HG02943 (cell line): ENCODE results near the gene TRMT2A.
"Not testable (repeated sequence)": the region's sequence is repeated elsewhere in the genome, so short reads cannot be mapped to it uniquely, and the experiment has no call there.

Experiments used
- ATAC-seq: cut with Tn5 transposase; IDR thresholded peaks from one replicate; pipeline ENCODE4 v1.9.1; 2021; ENCODE audit warnings: mild to moderate bottlenecking, low read depth, moderate library complexity; ENCODE audit not compliant: unreplicated experiment

The TRMT2A gene, protein sequence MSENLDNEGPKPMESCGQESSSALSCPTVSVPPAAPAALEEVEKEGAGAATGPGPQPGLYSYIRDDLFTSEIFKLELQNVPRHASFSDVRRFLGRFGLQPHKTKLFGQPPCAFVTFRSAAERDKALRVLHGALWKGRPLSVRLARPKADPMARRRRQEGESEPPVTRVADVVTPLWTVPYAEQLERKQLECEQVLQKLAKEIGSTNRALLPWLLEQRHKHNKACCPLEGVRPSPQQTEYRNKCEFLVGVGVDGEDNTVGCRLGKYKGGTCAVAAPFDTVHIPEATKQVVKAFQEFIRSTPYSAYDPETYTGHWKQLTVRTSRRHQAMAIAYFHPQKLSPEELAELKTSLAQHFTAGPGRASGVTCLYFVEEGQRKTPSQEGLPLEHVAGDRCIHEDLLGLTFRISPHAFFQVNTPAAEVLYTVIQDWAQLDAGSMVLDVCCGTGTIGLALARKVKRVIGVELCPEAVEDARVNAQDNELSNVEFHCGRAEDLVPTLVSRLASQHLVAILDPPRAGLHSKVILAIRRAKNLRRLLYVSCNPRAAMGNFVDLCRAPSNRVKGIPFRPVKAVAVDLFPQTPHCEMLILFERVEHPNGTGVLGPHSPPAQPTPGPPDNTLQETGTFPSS

DNA sequence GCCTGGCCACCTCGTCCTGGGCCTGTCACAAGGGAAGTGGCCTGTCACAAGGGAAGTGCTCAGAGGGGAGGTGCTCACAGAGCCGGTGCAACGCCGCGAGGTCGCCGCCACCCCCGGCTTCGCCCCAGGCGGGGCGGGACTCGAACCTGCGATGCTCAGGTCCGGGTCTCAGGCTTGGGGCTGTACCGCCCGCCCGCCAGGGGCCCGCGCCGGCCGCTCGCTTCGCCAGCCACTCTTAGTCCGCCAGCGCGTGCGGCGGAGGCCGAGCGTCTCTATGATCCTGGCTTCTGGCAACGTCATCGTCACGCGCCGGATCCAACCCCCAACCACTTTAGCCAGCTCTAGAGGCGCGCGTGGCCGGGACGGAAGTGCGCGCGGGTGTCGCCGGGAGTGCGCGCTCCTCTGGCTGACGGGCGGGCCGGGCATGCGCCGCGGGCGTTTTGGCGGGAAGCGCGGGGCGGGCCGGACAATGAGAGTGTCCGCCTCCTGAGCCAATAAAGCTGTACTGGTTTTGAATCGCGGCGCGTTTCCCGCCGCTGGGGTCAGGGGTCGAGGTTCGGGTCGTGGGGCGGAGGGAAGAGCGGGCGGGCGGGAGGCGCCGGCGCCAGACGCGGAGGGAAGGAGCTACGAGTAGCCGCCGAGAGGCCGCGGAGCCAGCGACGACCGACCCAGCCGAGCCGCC is at the start of gene TRMT2A:
Gene TRMT2A (minus strand): TSS at position 276 of the 682 bp plus-strand sequence. CDS start 320 bp downstream, outside the sequence.
- peak; percentile 74 for ATAC-seq

DNA sequence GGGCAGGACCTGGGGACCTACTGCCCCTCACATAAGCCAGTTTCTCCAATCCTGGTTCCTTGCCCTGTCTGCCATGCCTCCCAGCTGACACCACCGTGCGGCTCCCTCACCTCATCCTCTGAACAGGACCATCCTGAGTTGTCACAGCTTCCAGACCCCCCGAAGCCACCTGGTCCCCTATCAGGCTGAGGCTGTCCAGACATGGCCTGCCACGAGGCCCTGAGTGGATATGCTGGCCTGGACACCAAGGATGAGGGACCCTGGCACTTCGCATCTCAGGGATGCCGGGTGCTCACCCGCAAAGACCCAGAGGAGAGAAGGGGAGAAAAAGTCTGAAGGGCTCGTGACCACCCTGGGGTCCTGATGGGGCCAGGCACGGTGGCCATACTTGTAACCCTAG is 49.7 kb upstream of the TRMT2A start:
- no peak for ATAC-seq

DNA sequence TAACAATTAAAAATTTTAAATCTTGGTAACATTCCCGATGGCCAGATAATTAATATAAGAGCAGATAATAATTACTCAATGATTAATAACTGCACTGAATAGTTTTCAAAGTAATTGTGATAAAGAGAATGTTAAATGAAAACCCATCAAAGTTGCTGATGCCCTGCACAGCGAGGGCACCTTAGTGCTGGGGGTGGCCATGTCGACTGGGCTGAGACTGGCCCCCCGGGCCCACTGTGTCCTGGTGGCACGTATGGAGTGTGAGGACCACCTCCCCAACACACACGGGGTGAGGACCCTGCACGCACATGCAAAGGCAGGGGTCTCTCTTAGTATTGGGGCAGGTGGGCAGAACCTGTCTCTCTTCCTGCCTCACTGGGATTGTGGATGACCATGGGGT is 48.9 kb upstream of the TRMT2A start:
- ATAC-seq: no peak

DNA sequence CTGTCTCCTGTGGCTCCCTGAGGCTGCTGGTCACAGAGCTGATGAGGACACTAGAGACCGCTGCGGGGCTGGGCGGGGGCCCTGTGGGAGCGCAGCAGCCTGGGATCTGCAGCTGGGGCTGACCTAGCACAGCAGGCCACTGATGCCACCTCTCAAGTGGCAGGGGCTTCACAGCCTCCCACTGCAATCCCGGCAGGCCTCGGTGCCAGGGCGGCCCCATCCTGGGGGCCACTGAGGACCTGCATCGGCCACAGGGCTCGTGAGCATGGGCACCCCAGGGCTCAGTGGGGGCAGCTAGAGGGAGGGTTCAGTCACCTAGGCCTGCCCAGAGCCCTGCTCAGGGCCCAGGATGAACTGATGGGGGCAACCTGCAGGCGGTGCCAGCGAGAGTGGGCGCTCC is 48.4 kb upstream of the TRMT2A start:
- ATAC-seq: no peak

DNA sequence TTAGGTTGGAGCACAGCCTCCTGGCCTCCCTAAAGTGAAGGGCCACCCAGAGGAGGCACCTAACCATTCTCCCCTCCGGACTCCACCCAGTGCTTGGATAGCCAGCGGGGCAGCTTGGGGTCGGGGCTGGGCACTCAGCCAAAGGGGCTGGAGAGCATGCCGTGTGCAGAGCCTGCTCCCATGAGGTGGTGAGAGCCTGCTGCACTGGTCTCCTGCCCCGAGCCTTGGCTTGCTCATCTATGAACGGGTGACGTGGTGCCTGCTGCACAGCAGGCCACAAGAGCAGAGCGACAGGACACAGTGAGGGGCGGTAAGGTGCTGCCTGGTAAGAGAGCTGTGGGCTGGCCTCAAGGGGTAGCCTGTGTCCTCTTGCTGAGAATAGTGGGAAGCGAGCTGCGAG is 47.8 kb upstream of the TRMT2A start:
- ATAC-seq: no peak

DNA sequence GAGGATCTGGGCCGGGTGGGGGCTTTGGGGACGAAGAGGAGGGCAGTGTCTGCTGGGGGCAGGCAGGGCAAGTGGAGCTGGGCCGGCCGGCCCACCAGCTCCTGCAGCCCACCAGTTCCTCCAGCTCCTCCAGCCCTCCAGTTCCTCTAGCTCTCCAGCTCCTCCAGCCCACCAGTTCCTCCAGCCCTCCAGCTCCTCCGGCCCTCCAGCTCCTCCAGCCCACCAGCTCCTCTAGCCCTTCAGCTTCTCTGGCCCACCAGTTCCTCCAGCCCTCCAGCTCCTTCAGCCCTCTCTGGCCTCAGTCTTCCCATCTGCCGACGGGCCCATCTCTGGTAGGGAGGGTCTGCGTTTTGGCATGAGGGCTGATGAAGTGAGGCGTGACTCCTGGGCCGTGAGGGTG is 43.0 kb upstream of the TRMT2A start:
- ATAC-seq: no peak

DNA sequence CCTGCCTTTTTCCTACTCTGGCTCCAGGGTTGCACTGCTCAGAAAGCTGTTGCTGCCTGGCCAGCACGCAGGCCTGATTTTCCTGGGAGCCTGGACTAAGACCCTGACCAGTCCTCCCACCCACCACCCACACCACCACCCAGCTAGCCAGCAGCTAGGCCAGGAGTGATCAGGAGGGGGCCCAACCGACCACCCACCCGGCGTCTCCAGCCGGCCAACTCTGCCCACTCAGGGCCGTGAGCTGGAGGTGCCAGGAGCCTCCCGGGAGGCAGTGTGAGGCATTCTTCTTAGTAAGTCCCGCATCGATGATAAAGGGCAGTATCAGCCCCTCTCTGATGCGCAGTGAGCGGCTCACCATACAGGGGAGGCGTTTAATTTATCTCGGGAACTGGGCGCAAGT is 42.5 kb upstream of the TRMT2A start:
- ATAC-seq: not testable (repeated sequence)

DNA sequence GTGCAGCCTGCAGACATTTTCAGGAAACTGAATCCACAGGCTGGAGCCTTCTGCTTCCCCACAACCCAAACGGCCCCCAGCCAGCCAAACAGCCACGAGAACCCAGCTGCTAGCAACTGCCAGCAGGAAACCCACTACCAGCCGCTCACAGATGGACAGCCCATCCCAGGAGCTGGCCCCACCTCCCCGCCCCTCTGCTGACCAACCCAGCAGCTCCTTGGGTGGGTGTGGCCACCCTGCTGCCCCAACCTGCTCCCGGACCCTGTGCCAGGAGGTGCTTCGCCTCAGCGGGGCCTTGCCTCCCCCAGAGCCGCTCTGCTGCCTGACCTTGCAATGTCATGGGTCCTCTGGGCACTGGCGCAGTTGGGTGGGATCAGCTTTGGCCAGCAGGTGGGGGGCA is 42.0 kb upstream of the TRMT2A start:
- no peak for ATAC-seq

DNA sequence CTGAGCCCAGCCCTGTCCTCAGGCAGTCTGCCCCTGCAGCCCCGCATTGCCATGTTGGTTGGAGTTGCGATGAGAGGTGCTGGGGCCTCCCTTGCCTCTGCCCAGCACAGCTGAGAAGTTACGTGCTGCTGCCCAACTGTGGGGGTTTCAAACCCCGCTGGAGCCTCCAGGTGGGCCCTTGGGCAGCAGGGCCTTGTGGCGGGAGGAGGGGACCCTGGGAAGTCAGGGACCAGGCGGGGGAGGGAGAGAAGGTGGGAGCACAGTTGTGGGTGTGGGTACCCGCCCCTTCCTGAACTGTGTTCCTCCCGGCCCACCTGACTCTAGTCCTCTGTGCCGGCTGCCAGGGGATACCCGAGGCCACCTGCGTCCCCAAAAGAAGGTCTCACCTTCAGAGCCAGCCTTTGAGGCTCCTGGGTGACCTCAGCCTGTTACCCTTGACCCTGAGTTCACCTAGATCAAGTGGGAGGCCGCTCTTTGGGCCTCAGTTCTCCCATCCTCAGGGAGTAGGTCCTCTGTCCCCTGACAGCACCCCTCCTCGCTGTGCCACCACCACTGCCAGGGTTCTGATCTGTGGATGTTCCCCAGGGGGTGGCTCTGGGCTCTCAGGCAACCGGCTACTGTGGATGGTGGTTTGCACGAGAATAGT is 41.5 kb upstream of the TRMT2A start:
- no peak for ATAC-seq

DNA sequence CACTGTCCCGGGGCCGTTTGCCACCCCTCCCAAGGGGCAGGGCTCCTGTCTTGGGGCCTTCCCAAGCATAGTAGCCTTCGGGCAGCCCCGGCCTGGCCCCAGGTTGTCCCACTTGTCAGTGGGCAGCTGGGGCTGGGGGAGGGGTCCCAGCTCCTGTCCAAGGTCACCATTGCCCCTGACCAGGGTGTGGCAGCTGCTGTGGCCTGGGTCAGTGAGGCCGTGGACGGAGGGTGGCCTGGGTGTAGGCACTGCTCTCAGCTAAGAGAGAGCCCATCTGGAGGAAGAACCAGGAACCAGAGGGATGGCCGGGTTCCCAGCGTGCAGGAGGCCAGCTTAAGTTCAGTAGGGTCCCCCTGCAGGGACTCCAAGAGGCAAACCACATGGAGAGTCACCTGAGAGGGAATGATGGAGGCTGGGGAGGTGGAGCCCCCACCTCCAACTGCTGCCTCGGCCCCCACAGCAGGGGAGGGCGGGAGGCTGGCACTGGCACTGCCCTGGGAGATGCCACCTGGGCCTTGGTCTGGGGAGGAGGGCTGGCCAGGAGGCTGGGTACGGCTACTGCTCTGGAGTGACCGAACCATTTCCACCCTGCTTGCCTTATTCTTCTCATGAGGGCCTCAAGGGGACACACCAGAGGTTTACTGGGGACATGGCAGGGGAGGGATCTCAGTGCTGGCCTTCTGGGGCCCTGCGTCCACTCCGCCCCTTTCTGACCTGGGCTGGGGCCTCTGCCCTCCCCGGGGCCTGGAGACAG is 40.6 kb upstream of the TRMT2A start:
- no peak for ATAC-seq

DNA sequence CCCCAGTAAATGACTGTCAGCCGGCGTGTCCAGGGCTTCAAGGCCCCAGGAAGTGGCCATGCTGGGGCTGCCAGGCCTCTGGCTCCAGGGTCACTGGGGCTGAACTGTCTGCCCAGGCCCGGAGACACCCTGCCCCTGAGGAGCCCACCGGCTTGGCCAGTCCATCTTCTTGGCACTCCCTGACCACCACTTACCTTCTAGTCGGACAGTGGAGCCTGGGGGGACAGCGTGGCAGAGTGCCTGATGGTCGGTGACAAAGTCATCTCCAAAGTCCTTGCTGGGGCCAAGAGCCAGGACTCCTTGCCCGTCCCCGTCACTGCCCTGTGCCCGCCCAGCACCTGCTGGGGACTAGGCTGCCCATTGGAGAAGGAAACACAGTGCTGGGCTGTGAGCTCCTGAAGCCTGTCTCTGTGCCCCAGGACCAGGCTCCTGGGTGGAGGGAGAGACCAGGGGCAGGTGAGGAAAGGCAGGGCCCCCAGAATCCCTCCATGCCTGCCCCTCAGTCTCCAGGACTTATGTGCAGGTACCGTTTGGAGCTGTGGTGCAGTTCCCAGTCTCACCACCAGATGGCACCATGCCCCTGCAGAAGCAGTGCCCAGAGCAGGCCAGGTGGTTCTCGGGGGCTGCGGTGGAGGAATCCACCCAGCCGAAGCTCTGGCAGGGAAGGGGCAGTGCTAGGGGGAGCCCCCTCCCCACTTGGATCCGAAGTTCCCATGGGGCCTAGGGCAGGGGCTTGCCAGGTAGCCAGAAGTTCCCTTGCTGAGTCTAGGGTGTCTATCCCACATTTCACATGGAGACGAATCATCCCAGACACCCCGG is 39.8 kb upstream of the TRMT2A start:
- ATAC-seq: no peak

DNA sequence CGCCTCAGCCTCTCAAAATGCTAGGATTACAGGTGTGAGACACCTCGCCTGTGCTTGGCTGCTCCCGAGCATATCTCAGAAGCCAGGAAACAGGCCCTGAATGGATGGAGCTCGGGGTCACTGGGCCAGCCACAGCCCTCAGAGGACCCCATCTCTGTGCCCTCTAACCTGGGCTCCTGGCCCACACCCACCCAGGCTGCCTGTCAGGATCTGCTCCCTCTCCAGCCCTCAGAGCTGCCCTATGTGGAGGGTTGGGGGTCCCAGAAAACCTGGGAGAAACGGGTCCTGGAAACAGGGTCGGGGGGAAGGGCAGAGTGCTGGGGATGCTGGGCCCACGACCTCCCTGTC is 39.0 kb upstream of the TRMT2A start:
- ATAC-seq: no peak

DNA sequence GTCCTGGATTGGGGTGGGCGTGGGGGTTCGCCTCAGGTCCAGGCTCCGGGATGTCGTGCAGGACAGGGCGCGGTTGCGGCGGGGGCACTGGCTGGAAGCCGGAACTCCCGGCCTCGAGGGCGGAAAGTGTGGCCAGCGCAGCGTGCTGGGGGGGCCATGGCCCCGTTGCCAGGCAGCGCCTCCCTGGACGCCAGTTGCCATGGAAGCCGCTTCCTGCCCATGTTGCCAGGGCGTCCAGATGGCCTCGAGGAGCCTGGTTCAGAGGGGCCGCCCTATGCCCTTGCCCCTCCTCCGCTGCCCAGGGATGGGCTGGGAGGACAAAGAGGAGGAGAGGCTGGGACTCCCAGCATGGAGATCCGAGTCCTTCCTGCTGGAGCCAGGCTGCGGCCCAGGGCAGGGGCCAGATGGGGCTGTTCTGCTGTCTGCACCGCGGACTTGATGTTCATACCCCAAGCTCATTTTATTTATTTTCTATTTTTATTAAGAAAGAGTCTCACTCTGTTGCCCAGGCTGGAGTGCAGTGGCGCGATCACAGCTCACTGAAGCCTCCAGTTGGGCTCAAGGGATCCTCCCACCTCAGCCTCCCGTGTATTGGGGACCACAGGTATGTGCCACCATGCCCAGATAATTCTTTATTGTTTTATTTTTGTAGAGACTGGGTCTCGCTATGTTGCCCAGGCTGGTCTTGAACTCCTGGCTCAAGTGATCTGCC is 38.5 kb upstream of the TRMT2A start:
- ATAC-seq: no peak

DNA sequence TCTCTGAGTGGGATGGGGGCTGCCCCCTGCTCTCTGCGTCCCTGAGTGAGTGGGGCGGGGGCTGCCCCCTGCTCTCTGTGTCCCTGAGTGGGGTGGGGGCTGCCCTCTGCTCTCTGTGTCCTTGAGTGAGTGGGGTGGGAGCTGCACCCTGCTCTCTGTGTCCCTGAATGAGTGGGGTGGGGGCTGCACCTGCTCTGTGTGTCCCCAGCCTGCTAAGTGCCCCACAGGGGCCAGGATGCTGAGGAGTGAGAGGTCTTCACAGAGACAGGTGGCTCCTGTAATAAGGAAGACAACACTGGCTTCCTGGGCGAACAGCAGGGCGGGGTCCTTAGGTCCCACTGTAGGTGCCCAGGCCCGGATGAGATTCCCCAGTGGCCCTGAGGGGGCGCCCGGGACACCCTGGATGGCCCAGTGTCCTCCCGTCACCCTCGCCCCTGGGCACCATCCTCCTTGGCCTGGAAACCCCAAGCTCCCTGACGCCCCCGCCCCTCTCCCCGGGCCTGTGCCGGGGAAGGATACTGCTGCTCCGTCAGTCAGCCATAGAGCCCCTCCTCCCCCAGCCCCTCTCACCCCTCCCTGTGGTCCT is 37.7 kb upstream of the TRMT2A start:
- no peak for ATAC-seq

DNA sequence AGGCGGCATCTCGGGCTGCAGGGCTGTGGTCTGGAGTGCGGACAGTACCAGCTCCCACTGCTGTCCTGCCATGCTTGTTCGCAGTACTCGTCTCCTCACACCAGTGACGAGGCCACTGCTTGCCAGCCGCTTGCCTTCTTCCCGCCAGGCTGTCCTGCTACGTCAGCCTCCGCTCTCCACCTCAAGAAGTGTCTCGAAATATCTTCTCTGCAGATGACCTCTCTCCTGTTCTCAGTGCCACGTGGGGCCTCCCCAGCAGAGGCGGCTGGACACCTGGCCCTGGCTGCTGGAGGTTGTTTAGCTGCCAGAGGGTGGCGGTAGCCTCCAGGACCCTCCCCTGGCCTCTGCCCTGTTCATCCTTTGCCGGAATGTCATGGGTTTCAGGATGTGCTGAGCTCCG is 36.9 kb upstream of the TRMT2A start:
- no peak for ATAC-seq

DNA sequence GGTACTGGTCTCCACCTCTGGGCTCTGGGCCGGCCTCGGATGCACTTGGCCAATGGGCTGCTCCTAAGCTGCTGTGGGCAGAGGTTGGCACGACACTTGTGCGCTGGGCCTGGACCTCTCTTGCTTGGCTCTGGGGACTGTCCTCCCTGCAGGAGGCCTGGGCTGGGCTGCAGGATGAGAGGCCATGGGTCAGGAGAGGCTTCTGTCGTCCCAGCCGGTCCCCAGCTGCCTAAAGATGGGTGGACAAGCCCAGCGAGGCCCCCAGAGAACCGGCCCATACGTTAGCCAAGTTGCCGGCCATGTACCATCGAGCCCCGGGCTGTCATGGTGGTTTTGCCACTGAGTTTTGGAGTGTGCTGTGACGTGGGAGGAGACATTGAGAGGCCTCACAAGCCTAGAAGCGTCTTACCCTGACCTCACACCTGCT is 35.5 kb upstream of the TRMT2A start:
- no peak for ATAC-seq

DNA sequence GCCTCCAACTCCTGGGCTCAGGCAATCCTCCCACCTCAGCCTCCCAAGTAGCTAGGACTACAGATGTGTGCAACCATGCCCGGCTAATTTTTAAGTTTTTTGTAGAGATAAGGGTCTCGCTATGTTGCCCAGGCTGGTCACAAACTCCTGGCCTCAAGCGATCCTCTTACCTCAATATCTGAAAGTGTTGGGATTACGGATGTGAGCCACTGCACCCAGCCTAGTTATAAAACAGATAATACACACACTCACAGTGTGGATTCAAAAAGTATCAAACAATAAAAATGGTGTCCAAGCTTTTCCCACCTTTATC is 34.2 kb upstream of the TRMT2A start:
- ATAC-seq: no peak

DNA sequence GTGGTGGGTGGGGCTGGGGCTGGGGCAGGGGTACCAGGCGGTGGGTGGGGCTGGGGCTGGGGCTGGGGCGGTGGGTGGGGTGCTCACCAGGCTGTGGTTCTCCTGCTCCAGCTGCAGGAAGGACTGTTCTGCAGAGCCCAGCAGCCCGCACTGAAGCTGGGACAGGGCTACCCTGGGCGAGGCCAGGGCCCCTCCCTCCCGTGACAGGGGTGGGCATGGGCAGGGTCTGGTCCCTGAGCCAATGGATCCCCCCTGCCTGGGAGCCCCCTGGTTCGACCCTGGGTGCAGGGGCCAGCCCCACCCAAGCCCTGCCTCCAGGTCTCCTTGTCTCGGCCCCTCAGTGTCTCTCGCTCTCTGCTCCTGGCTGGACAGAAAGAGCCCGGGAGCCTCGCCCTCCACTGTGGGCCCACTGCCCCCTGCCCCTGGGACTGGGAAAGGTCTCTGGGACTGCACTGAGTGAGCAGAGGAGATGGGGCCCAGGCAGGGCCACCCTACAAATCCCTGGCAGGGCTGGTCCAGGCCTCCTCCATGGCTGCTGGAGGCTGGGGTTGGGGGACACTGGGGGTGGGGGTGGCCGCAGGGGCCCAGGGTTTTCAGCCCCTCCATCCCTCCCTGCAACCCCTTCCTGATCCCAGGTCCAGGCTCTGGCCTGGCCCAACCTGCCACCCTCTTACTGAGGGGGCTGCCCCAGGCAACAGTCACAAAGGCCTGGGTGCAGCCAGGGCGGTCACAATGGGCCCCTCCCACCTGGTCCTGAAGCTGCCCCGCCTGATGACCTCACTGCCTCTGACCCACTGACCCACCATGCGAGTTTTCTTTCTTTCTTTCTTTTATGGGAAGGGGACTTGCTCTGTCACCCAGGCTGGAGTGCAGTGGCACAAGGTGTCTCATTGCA is 33.6 kb upstream of the TRMT2A start, which contains the start of gene CCDC188:
Gene CCDC188 (minus strand): TSS at position 675 of the 895 bp plus-strand sequence. CDS start 69 bp downstream, at position 606.
- ATAC-seq: no peak
